Measurements from ENCODE around the gene IL1RAPL2.

DNA sequence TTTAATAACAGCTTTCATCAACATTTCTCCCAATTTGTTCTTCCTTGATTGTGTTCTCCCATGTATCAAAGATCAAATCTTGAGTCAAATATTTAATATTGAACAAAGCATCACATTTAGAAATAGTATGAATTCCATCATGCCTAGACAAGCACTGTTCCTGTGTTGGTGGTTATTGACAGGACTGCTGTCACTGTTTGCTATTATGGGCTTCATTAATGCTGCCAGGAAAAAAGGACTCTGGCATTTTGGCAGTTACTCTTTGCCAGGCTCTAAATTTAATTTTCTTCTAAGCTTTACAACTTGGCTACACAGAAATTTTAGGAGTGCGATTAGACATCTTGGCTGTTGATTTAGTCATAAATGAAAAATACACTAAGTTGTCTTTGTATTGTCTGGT is 960.4 kb downstream of the IL1RAPL2 start:
- TF ChIP-seq, protein P1, sequence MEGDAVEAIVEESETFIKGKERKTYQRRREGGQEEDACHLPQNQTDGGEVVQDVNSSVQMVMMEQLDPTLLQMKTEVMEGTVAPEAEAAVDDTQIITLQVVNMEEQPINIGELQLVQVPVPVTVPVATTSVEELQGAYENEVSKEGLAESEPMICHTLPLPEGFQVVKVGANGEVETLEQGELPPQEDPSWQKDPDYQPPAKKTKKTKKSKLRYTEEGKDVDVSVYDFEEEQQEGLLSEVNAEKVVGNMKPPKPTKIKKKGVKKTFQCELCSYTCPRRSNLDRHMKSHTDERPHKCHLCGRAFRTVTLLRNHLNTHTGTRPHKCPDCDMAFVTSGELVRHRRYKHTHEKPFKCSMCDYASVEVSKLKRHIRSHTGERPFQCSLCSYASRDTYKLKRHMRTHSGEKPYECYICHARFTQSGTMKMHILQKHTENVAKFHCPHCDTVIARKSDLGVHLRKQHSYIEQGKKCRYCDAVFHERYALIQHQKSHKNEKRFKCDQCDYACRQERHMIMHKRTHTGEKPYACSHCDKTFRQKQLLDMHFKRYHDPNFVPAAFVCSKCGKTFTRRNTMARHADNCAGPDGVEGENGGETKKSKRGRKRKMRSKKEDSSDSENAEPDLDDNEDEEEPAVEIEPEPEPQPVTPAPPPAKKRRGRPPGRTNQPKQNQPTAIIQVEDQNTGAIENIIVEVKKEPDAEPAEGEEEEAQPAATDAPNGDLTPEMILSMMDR (conservative IDR thresholded peaks at IDR 0.05) = no peak
- no peak for TF ChIP-seq EZH2 (IDR thresholded peaks at IDR 0.05; ENCODE audit: low read depth)

Measured in PC-9 (cell line).